Measurements from ENCODE around the gene SLC28A2. TPM values are rescaled to one million over a fixed set of nuclear protein-coding genes. Genes with fewer than 3 reads are reported as not detected.

Gene SLC28A2
- total and polyA plus RNA-seq, 2 of the 13 experiments (the other 11 are each of a cell fraction or from before 2014, with no cell fraction given): 0.01 to 0.11 TPM

- TF ChIP-seq ARID3A (IDR thresholded peaks at IDR 0.05; ENCODE audit: low read depth, low read length) (peak; percentile 56; the same call in 1 of the 2 replicates), RXRB (CRISPR knock-in tag; IDR thresholded peaks at IDR 0.05; ENCODE audit: borderline replicate concordance) (peak; percentile 84), ZNF644 (CRISPR knock-in tag; IDR thresholded peaks at IDR 0.05; ENCODE audit: low read depth) (peak; percentile 74; the same call in 1 of the 2 replicates), JUN (CRISPR knock-in tag; IDR thresholded peaks at IDR 0.05) (peak; percentile 66; the same call in 1 of the 2 replicates), NR2F6 (IDR thresholded peaks at IDR 0.05) (peak; percentile 43), NR2F6 (CRISPR knock-in tag; IDR thresholded peaks at IDR 0.05) (peak; percentile 21; the same call in 1 of the 2 replicates), YEATS4 (CRISPR knock-in tag; IDR thresholded peaks at IDR 0.05; ENCODE audit: borderline replicate concordance) (peak; percentile 33; the same call in 1 of the 2 replicates), HMGXB4 (CRISPR knock-in tag; IDR thresholded peaks at IDR 0.05; ENCODE audit: borderline replicate concordance in 1 of 2, low read depth in 1 of 2) (0 out of 4 replicates have a peak, but pooled peaks of 1 of the 2 experiments have one; percentile 27), HNF1B (CRISPR knock-in tag; IDR thresholded peaks at IDR 0.05) (peak; percentile 84), ISL2 (CRISPR knock-in tag; IDR thresholded peaks at IDR 0.05) (peak; percentile 67; the same call in 1 of the 2 replicates), ZNF792 (CRISPR knock-in tag; IDR thresholded peaks at IDR 0.05) (peak; percentile 57; the same call in 1 of the 2 replicates), HNF4A (CRISPR knock-in tag; IDR thresholded peaks at IDR 0.05) (peak; percentile 98), ZNF652 (CRISPR knock-in tag; IDR thresholded peaks at IDR 0.05; ENCODE audit: borderline replicate concordance, low read depth) (peak; percentile 14; the same call in 1 of the 2 replicates), ZNF136 (CRISPR knock-in tag; IDR thresholded peaks at IDR 0.05; ENCODE audit: low read depth) (peak; percentile 64; the same call in 1 of the 2 replicates), KMT2A (CRISPR knock-in tag; IDR thresholded peaks at IDR 0.05) (0 out of 2 replicates have a peak, but pooled peaks have one; percentile 29)
- TF ChIP-seq, protein P1, sequence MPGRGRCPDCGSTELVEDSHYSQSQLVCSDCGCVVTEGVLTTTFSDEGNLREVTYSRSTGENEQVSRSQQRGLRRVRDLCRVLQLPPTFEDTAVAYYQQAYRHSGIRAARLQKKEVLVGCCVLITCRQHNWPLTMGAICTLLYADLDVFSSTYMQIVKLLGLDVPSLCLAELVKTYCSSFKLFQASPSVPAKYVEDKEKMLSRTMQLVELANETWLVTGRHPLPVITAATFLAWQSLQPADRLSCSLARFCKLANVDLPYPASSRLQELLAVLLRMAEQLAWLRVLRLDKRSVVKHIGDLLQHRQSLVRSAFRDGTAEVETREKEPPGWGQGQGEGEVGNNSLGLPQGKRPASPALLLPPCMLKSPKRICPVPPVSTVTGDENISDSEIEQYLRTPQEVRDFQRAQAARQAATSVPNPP (CRISPR knock-in tag; IDR thresholded peaks at IDR 0.05): 0 out of 2 replicates have a peak, but pooled peaks have one; percentile 29
- TF ChIP-seq, protein P2, sequence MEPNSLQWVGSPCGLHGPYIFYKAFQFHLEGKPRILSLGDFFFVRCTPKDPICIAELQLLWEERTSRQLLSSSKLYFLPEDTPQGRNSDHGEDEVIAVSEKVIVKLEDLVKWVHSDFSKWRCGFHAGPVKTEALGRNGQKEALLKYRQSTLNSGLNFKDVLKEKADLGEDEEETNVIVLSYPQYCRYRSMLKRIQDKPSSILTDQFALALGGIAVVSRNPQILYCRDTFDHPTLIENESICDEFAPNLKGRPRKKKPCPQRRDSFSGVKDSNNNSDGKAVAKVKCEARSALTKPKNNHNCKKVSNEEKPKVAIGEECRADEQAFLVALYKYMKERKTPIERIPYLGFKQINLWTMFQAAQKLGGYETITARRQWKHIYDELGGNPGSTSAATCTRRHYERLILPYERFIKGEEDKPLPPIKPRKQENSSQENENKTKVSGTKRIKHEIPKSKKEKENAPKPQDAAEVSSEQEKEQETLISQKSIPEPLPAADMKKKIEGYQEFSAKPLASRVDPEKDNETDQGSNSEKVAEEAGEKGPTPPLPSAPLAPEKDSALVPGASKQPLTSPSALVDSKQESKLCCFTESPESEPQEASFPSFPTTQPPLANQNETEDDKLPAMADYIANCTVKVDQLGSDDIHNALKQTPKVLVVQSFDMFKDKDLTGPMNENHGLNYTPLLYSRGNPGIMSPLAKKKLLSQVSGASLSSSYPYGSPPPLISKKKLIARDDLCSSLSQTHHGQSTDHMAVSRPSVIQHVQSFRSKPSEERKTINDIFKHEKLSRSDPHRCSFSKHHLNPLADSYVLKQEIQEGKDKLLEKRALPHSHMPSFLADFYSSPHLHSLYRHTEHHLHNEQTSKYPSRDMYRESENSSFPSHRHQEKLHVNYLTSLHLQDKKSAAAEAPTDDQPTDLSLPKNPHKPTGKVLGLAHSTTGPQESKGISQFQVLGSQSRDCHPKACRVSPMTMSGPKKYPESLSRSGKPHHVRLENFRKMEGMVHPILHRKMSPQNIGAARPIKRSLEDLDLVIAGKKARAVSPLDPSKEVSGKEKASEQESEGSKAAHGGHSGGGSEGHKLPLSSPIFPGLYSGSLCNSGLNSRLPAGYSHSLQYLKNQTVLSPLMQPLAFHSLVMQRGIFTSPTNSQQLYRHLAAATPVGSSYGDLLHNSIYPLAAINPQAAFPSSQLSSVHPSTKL (CRISPR knock-in tag; IDR thresholded peaks at IDR 0.05): peak; percentile 88
- TF ChIP-seq, protein P3, sequence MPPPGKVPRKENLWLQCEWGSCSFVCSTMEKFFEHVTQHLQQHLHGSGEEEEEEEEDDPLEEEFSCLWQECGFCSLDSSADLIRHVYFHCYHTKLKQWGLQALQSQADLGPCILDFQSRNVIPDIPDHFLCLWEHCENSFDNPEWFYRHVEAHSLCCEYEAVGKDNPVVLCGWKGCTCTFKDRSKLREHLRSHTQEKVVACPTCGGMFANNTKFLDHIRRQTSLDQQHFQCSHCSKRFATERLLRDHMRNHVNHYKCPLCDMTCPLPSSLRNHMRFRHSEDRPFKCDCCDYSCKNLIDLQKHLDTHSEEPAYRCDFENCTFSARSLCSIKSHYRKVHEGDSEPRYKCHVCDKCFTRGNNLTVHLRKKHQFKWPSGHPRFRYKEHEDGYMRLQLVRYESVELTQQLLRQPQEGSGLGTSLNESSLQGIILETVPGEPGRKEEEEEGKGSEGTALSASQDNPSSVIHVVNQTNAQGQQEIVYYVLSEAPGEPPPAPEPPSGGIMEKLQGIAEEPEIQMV (CRISPR knock-in tag; IDR thresholded peaks at IDR 0.05; ENCODE audit: low read depth): 0 out of 2 replicates have a peak, but pooled peaks have one; percentile 37
These were observed 46.9 kb downstream of the SLC28A2 start (continued) for GRCh38 chr15:45298964-45299378.
